ENCODE measurements around the gene TCF12. TPM values are rescaled to one million over a fixed set of nuclear protein-coding genes. Genes with fewer than 3 reads are reported as not detected.

Gene TCF12
- total RNA-seq, 1 experiment from 2014 or later, result 200 TPM

DNA sequence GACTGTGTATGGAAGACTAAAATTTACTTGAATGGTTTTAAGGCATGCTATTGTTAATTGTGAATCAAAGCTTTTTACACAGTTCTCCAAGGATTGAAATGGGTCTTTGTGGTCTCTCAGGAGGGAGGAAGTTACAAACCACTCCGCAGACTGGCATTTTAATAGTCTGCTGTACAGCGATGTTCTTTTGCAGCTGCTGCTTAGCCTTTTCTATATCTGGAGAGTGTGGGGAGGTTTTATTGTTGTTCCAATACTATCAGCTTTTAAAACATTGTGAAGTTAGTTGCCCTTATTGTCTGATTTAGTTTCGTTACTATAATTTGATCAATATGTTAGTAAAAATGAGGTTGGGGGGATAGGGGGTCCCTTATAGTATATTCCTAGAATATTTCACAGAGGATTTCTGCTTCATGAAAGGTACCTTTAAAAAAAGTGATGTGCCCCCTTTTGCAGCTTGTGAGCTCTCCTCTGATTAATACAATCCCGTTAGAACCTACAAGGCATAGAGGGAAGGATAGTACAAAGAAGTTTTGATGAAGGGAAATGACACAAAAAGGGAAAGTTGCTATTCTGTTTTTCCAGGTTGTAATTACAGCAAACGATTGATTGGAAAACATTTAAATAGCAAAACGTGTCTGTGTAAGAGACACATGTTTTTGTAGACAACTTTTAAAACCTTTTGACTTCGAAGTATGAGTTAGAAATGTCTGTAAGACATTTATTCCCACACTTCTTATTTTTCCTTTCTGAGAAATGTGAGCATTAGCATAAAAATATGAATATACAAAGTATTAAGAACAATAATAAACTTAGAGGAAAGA, 299.5 kb downstream of the TCF12 start:
- peak; percentile 38 for DNase-seq (ENCODE audit: low read depth)

DNA sequence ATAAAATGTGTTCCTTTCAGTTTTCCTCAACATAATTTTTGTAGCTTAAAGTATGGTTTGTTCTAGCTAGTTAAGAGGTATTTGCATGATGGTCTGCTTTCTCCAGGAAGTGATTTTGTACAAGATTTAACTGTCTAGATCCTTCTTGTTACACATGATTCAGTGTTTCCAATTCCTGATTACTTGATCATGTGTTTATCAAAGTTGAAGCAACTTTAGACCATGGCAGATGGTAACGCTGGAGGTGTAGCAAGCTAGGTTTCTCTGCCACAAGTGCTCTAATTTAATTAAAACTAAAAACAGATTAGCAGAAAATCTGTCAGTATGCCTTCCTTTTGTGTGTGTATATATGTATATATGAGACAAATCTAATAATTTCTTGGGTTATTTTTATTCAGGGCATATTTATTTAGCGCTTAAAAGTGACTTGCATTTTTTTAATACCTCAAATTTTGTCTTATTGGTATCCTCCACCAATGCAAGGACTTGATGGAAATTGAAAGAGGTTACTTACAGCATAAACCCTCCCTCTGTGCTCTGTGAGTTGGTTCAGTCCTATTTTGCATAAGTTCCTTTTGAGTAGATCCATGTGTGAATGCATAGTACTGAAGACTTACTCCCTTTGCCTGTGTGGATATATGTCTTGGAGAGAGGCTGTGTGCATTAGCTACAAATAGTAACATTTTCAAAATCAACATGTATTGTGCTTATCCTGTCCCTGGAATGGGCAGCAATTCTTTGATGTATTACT, 300.6 kb downstream of the TCF12 start:
- peak; percentile 37 for DNase-seq (ENCODE audit: low read depth)

DNA sequence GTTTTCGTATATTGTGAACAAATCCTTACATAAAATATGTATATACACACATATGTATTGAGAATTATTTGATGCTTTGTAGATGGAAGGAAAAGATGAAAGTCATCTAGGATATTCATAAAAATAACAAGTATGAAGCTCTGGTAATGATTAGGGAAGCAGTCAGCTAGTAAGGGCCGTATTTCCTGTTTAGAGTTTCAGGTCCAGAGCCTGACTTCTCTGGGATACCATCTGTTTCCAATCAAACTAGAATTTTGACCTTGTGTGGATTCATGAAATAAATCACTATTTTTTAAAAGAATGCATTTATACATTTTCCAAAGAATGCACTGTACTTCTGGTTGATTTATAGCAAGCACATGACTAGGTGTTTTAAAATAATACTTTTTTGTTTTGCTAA, 301.8 kb downstream of the TCF12 start:
- DNase-seq (ENCODE audit: low read depth), result no peak

DNA sequence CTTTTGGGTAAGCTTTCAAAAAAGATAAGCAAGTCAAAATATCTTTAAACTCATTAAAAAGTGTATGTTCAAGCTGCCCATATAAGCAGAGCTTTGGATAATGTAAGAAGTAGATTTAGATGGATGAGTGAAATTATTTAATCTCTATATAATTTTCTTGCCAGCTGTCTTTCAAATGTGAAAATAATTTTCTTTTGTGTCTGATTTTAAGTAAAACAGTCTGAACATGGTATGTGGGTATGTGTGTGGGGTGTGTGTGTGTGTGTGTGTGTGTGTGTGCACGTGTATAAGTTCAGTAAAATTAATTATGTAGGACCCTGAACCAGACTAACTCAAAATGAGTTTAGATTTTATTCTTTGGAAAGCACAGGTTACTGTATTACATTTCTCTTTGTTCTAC, 302.7 kb downstream of the TCF12 start:
- no peak for DNase-seq (ENCODE audit: low read depth)

DNA sequence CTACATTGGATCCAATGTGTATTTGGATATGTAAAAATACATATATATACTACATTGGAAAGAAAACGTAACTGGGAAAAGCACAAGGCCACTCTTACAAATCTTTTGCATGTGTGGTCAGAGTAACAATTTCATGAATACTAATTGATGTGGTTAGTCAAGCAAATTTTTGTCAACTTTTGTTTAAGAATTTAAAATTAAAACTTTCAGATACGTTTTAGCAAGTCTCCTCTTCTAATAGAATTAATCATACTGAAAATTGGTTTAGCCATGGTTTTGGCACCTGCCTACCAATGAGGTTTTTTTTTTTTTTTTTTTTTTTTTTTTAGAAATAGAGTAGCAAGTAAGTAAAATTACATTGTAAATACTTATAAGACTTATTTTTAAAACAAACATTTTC, 304.9 kb downstream of the TCF12 start:
- DNase-seq (ENCODE audit: low read depth), result no peak

DNA sequence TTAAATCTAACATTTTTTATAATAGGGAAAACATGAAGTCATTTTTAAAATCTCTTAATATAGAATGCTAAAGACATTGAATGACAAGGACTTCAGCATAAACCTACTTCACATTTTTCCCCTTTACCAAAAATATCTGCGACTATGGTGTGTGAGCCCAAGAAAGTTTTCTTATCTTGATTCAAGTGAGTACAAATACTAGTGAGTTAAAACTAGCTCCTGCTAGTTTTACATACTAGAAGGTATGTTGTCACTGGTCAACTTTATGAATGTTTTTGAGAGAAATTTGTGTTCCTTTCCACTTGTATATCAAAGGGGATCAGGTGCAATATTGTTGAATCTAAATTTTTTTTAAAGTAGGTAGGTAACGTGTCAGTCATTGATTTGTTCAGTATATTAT, 305.4 kb downstream of the TCF12 start:
- DNase-seq (ENCODE audit: low read depth), result no peak

DNA sequence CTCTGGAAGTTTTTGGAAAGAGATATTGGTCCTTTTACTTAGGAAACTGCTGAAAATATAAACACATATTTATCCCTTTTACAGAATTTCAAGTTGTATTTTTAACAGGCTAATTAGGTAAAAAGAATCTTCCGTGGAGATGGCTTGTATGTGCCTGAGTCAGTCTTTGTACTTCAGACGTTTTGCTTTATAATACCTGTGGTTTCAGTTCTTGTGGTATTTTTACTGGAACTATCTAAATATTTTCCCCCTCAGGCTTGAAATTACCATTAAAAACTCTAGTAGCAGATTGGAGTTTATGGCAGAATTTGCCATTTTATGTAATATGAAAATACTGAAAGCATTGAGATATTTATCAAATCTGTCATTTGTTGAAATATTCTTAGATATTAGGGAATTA, 306.2 kb downstream of the TCF12 start:
- DNase-seq (ENCODE audit: low read depth), result no peak

DNA sequence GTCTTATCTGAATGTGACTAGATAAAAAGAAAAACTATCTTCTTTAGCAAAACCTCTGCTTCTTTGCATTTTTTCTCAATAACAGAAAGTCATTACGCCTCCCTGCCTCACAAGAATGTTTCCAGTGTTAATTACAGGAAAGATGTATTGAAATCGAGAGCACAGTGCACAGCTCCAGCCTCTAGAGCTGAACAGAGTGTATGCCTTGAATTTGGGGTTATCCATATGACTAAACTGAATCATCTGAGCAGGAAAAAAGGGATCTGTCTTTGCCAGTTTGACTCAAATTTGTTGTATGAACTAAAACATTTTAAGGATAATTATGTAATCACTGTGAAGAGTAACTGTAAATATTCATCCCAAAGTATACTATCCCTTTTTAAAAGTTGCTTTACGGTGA, 308.7 kb downstream of the TCF12 start:
- DNase-seq (ENCODE audit: low read depth), result no peak

DNA sequence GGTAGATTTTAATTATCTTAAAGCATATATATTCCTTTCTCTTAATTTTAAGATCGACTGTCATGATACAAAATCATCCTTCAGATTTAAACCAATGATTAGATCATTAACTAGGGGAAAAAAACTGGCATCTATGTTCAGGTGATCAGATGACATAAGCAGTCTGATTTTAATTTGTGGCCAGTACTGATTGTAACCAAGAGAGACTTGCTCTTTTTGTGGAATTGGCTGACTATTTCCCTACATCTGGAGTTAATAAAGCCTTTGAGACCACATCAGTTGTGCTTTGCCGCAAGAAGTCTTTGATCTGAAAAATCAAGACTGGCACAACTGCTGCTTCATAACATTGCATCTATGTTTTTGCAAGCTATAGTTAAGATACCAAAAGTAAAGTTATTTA, 309.5 kb downstream of the TCF12 start:
- DNase-seq (ENCODE audit: low read depth), result no peak

DNA sequence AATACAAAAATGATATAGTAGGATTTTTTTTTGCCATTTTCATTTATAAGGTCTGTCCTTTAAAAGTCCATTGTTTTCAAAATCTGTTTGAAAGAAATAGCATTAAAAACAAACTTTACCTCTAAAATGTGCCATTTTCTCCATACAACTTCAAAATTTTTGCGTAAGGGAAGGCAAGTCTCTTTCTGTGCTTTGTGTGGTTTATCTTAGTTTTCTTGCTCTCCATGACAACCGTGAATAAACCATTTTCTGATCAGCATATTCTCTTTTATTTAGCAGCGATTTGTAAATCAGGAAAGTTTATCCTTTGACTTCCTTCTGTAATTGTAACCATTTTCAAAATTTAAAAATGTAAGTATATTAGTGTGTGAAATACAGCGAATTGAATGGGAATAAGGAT, 310.0 kb downstream of the TCF12 start:
- DNase-seq (ENCODE audit: low read depth), result no peak

DNA sequence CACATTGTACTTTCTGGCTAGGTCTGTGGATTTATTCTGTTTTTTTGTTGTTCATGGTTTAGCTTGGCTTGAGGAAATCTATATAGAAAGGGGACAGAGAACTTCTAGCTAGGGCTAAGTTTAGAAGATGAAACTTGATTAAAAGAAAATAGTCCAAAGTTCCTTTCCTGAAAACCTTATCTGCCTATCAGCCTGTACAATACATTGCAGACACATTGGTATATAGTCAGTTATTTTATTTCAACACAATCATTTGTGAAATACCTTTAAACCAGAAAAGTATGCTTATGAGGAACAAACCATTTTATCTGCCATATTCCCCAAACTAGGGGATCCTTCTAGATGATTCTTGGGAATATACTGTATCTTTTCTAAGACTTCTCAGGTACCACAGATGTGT, 310.6 kb downstream of the TCF12 start:
- DNase-seq (ENCODE audit: low read depth), result no peak

DNA sequence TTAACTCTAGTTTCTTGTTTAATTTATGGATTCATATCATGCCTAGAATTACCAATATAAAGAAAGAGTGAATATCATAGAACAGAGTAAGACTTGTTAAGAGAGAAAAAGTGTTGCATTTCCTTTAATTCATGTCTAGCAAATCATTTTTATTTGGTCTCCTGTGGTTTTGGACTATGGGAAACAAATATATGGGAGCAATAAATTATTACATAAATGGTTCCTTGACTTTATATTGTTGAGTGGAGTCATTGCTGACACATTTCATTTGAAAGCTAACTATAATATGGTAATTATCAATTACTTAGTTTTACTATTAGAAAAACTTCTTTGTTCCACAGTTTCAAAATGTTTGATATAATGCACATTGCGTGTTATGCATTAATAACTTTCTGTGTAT, 313.1 kb downstream of the TCF12 start:
- no peak for DNase-seq (ENCODE audit: low read depth)

DNA sequence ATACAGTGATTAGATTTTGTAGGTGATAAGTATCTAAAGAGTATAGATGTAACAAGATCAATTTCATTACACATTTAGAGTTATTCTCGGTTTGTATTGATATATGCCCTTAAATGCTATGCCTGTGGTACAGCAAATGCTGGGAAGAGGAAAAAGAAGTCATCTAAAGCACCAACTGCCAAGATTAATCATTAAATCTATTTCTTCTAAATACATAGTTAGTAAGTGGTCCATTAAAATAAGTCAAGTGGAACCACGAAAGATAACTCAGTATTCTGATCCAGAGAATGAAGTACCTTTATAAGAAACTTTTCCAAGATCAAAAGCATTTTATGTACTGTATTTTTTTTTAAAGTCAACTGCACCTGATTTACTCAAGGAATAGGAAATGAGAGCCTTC, 315.7 kb downstream of the TCF12 start:
- DNase-seq (ENCODE audit: low read depth), result no peak

DNA sequence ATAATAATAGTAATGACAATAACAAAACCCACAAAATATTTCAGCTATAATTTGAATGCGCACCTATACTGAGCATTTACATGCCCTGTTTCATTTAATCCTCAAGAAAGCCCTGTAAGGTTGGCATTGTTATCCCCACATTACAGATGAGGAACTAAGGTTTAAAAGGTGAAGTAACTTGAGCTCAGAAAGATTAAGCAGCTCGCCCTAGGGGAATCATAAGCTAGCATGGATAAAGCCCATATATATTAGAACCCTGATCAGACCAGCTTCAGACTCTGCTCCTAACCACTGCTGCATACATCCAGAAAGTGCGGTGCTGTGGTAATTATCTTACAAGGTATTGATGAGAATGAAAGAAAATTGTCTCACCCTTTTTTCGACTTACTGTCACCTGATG, 316.7 kb downstream of the TCF12 start:
- DNase-seq (ENCODE audit: low read depth), result no peak

DNA sequence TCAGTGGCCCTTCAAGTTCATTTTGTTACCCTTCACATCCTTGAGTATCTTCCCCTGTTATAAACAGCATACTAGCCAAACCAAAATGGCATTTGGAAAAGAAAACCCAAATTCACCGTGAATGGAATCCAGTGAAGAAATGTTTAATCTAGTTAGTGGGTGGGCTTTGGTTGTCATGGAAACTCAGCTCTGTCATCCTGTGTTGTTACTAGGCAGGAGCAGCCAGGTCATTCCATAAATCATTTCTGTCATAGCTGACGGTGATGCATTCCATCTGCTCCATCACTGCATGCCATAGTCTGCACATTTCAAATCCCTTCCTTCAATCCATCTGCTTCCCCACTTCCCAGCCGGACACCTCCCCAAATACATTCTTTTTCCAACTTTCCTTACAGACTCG, 317.4 kb downstream of the TCF12 start:
- DNase-seq (ENCODE audit: low read depth), result peak; percentile 18

DNA sequence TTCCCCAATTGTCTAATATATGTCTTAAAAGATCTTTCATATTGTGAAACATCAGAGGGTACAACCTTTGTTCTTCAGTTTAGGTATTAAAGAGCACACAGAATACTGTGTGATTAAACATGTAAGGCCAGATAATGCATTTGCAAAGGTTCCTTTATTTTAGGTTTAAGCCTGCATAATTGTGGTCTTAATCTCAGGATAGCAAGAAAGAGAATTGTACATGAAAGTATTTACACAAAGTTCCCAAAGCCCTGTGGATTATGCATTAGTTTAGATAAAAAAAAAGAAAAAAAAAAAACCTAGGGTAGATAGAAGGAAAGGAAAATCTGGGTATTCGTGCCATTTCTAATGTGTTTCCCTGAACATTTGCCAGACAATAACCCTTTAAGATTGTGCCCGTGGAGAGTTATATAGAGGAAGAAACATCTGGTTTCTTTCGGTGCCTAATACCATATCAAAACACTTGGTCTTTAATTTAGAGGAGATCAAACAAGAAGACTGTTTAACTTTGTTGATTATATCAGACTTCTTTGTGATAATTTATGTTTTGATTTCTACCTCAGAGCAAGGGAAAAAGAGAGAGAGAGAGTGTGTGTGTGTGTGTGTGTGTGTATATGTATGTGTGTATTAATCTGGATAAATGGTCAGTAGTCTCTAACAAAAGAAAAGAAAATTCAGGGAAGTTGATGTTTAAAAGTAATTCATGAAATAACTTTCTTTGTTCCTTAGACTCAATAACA, 318.3 kb downstream of the TCF12 start:
- no peak for DNase-seq (ENCODE audit: low read depth)

DNA sequence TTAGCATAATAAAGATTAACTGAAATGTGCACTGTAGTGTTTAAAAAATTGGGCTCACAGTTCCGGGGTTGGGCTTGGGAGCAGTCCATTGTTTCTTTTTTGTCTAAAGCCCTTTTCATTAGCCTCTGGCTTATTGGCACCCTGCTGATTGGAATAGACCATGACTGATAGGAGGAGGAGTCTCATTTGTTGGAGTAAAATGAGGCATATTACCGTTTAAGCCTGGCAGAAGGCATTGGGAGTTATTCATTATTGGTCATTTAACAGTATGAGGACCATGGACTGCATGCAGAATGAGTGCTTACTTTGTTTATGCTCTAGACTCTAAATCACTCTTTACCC, 318.8 kb downstream of the TCF12 start:
- no peak for DNase-seq (ENCODE audit: low read depth)

DNA sequence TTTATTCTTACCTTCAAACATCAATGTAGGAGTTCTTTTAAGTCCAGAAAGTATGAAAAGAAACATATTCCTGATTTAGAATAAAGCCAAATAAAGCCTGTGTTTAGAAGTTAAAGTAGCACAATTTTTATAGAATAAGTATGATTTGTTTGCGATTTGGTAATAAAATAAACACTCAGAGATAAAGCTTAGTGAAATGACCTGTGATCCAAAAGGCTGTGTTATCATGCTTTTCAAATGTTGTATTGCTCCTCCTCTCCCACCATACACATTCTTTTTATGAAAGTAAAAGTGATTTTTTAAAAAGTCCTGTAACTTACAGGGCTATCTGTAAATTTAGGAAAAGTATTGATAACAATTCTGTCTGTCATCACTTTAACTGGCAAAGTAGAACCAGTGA, 319.2 kb downstream of the TCF12 start:
- DNase-seq (ENCODE audit: low read depth), result no peak

DNA sequence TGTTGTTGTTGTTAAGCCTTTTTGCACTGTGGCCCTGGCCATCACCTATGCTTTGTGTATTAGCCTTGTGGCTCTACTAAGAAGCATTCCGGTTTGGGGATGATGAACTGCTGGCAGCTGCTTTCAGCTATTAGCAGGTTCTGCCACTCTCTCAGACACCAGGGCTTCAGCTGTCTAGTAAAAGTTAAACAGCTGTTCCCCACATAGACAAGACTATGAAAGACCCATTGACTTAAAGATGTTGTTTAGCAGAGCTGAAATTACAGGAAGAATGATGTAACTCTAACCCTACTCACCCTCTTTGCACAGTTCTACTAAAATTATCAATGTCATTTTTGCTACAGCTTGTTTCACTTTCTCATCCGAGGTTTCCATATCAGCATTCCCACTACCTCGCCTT, 326.7 kb downstream of the TCF12 start:
- no peak for DNase-seq (ENCODE audit: low read depth)

DNA sequence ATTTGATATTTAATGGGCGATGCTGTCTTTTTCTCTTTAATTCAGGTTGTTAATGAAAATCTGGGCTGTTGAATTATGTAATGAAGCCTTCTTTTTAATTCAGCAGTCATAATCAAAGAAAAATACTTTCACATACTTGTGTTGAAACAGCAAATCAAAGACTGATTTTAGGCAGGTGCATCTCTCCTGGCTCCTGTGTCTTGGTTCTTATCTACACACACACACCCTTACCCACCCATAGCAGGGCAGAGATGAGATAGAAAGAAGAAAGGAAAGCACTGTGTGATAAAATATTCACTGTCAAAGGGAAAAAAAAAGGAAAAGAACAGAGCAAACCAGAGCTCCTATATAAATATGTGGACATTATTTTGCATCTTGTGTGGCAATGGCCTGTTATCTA, 327.3 kb downstream of the TCF12 start:
- DNase-seq (ENCODE audit: low read depth), result no peak

DNA sequence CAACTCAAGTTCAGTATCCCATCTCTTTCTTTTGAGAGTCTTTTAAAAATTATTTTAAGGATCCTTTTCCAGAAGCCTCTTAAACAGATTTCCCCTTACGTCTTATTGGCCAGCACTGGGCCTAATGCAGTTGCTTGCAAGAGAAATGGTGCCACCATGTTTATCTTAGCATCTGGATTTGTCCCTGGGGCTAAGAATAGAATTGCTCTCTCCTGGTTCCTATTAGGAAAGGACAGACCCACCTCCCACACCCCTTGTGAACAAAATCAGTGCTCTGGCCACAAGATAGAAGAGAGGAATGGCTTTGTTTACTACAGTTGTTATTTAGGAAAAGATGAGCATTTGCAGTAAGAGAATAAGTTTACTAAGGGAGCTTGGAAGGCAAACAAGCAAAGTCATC, 329.6 kb downstream of the TCF12 start:
- DNase-seq (ENCODE audit: low read depth), result no peak

DNA sequence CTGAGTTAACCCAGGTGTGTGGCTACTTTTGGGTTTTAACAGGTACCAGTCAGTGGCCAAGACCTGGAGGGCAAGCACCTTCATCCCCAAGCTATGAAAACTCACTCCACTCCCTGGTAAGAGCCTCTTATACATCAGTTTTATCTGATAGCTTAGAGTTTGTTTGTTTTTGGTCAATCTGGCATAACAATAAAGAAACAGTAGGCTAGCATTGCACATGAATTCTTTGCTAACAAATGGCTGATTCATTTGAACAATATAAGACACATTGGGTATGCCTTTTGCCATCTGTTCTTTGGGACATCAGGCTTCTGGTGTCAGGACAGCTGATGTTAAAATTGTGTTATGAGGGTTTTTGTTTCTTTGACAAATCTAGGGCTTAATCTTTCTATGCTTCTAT, 332.9 kb downstream of the TCF12 start:
- no peak for DNase-seq (ENCODE audit: low read depth)

DNA sequence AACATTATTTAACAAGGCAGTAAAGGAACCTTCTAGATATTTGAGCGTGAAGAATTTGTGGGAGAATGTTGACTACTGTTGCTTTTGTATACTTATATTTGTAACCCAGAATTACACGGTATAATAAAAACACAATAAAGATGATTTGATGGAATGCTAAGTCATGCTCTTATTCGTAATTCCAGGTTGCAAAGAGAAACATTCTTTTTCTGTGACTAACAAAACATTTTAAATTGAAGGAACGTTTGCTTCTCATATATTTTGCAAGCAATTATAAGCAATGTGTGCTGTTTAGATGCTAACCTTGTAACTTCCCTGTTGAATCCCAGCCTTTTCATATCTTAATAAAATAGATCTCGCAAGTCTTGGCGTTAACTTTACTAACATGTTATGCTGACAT, 333.5 kb downstream of the TCF12 start:
- DNase-seq (ENCODE audit: low read depth), result no peak

All from Daoy (cell line).